GM23248 (cell line): ENCODE data around the gene HDAC9. TPM values are rescaled to one million over a fixed set of nuclear protein-coding genes. Genes with fewer than 3 reads are reported as not detected.

Experiments used
- DNase-seq: peaks from one replicate; pipeline ENCODE4 v3.0.0-alpha.2; 2015
- H2AFZ ChIP-seq: fragments of 200-600 bp; sonication (generic); 2 replicates; pipeline ENCODE4 v1.6.1; 2016; ENCODE audit warnings: antibody characterized with exemption
- H3F3A ChIP-seq: fragments of 200-600 bp; sonication (generic); 2 replicates; pipeline ENCODE4 v1.6.1; 2016; ENCODE audit warnings: mild to moderate bottlenecking, antibody characterized with exemption, mixed run types; ENCODE audit not compliant: insufficient read depth
- H3K27ac ChIP-seq: fragments of 200-600 bp; sonication (generic); 2 replicates; pipeline ENCODE4 v1.5.1; 2016; ENCODE audit warnings: mild to moderate bottlenecking
- H3K27me3 ChIP-seq: fragments of 200-600 bp; sonication (generic); replicated peaks from 2 replicates; pipeline ENCODE4 v1.6.1; 2016; ENCODE audit warnings: mild to moderate bottlenecking; ENCODE audit not compliant: insufficient read depth
- H3K36me3 ChIP-seq: fragments of 200-600 bp; sonication (generic); 2 replicates; pipeline ENCODE4 v1.6.1; 2016; ENCODE audit warnings: low read depth, mild to moderate bottlenecking
- H3K4me1 ChIP-seq: fragments of 200-600 bp; sonication (generic); 2 replicates; pipeline ENCODE4 v1.6.1; 2016; ENCODE audit warnings: mild to moderate bottlenecking; ENCODE audit not compliant: insufficient read depth
- H3K4me2 ChIP-seq: fragments of 200-600 bp; sonication (generic); one replicate; pipeline ENCODE4 v1.6.1; 2016; ENCODE audit warnings: mild to moderate bottlenecking; ENCODE audit not compliant: unreplicated experiment
- H3K4me3 ChIP-seq: fragments of 200-600 bp; sonication (generic); 2 replicates; pipeline ENCODE4 v1.5.1; 2016; ENCODE audit warnings: mild to moderate bottlenecking
- H3K79me2 ChIP-seq: fragments of 200-600 bp; sonication (generic); 2 replicates; pipeline ENCODE4 v1.6.1; 2016; ENCODE audit warnings: mild to moderate bottlenecking; ENCODE audit not compliant: insufficient read depth
- H3K9ac ChIP-seq: fragments of 200-600 bp; sonication (generic); 2 replicates; pipeline ENCODE4 v1.6.1; 2016; ENCODE audit warnings: mild to moderate bottlenecking
- H3K9me2 ChIP-seq: fragments of 200-600 bp; sonication (generic); 2 replicates; pipeline ENCODE4 v1.6.1; 2016; ENCODE audit warnings: mixed run types, mild to moderate bottlenecking, moderate library complexity; ENCODE audit not compliant: insufficient read depth
- H3K9me3 ChIP-seq: fragments of 200-600 bp; sonication (generic); one replicate; pipeline ENCODE4 v1.6.1; 2017; ENCODE audit warnings: low read depth
- H4K20me1 ChIP-seq: fragments of 200-600 bp; sonication (generic); 2 replicates; pipeline ENCODE4 v1.6.0; 2016; ENCODE audit not compliant: insufficient read depth
- EZH2 ChIP-seq: fragments of 200-600 bp; sonication (generic); IDR thresholded peaks from 2 replicates; pipeline ENCODE4 v1.6.1; 2018; ENCODE audit warnings: antibody characterized with exemption, mild to moderate bottlenecking; ENCODE audit not compliant: insufficient read depth, poor library complexity, severe bottlenecking
- EZH2phosphoT487 ChIP-seq: fragments of 200-600 bp; sonication (generic); IDR thresholded peaks from 2 replicates; pipeline ENCODE4 v1.6.1; 2018; ENCODE audit warnings: antibody characterized with exemption, moderate library complexity, mild to moderate bottlenecking, low read depth; ENCODE audit not compliant: insufficient read depth
- WGBS, 2 experiments: methylation state at CpG; one replicate each; pipeline ENCODE4 v1.1.6; 2015 to 2017; ENCODE audit warnings: low lambda C conversion rate in 2 of 2, low coverage in 1 of 2; ENCODE audit errors: missing lambda C conversion rate in 2 of 2; 5-methylcytosine and 5-hydroxymethylcytosine counted together
- in situ Hi-C: fragments of 300-500 bp; cut with MboI; formaldehyde crosslinking; loops from 2 replicates; pipeline ENCODE4 v1.15.0; 2020
- polyA plus RNA-seq: library from polyadenylated mRNA; unstranded; fragments of >200 nt; fragmentation: Nextera tagmentation; extraction: Ambion mirVana; gene quantifications from 2 replicates; pipeline ENCODE4 v1.2.1, GENCODE V29; 2016
- total RNA-seq: library from RNA; depleted of rRNA; stranded (reverse); fragments of >200 nt; shearing (Covaris generic); gene quantifications from 2 replicates; pipeline ENCODE4 v1.2.3, GENCODE V29; 2014

HDAC9 gene
- total and polyA plus RNA-seq, 2 experiments from 2014 or later: 1.6 to 2.1 TPM

DNA sequence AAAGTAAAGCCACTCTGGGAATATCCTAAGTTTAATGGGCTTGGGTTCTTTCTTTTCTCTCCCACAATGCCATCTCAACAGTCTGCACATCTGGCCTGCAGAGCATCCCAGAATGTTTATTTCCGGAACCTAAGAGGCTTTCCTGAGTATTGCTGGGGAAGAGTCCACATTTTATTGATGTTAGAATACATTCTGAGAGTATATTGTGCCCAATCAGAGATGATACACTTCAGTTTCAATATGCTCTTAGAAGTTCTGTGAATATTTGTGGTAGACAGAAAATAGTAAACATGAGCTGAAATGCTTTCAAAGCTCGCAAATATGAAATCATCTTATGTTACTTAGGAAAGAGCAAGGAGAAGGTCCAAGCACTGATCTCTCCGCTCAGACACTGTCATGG is 421.3 kb downstream of the HDAC9 start:
- H3K9me2 ChIP-seq: no peaks in the 10 kb centered on the region
- 49 to 50% methylated on average over 3 of the region's 3 CpGs for WGBS, 2 experiments

DNA sequence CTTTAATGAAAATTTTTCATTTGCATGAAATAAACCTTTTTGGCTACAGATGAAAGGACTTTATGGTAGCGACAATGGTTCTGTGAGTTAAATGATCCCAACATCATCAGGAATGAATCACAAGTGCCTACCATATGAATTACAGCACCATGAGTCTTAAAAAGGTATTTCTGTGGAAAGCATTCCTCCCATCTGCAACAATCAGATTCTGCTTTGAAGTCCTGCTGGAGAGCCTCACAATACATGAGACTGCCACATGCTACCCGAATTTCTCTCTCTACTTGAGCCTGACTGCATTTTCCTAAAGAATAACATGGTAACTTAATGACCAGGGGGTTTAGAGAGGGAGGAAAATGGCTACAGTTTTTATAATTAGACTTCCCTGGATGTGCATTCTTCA is 431.6 kb downstream of the HDAC9 start:
- H3F3A ChIP-seq: peaks cover 9% of the 10 kb centered on the region; the same call in 1 of the 2 replicates
- H3K4me3 ChIP-seq: no peak overlapping the region
- TF ChIP-seq EZH2: no peak
- TF ChIP-seq EZH2phosphoT487: no peak
- H3K4me2 ChIP-seq: no peak overlapping the region
- H3K9me3 ChIP-seq: no peaks in the 10 kb centered on the region
- H2AFZ ChIP-seq: no peak overlapping the region
- H4K20me1 ChIP-seq: no peaks in the 10 kb centered on the region
- no peak overlapping the region for H3K9ac ChIP-seq
- no peak overlapping the region for H3K27ac ChIP-seq
- peaks cover 8% of the 10 kb centered on the region; the same call in 1 of the 2 replicates for H3K4me1 ChIP-seq
- H3K36me3 ChIP-seq: no peaks in the 10 kb centered on the region
- peak; percentile 60 for DNase-seq
- in situ Hi-C loops: no loop called here
- H3K79me2 ChIP-seq: no peaks in the 10 kb centered on the region
- H3K9me2 ChIP-seq: no peaks in the 10 kb centered on the region
- 25 to 31% methylated on average over 2 of the region's 2 CpGs for WGBS, 2 experiments
- H3K27me3 ChIP-seq: no peaks in the 10 kb centered on the region

More for the DNA sequence above, 421.3 kb downstream of the HDAC9 start:
- Histone ChIP-seq H2AFZ (0 out of 2 replicates have a peak overlapping the region, but pooled peaks have one; percentile 23), H3K27me3 (no peaks in the 10 kb centered on the region), H3K79me2 (no peaks in the 10 kb centered on the region), H3K4me1 (no peaks in the 10 kb centered on the region), H3K9ac (no peak overlapping the region), H3K4me3 (no peak overlapping the region), H4K20me1 (no peaks in the 10 kb centered on the region), H3F3A (no peaks in the 10 kb centered on the region), H3K9me3 (no peaks in the 10 kb centered on the region), H3K4me2 (no peak overlapping the region), H3K36me3 (no peaks in the 10 kb centered on the region), H3K27ac (no peak overlapping the region)
- TF ChIP-seq EZH2phosphoT487 (no peak), EZH2 (no peak)
- in situ Hi-C loops: no loop called here
- no peak for DNase-seq

DNA sequence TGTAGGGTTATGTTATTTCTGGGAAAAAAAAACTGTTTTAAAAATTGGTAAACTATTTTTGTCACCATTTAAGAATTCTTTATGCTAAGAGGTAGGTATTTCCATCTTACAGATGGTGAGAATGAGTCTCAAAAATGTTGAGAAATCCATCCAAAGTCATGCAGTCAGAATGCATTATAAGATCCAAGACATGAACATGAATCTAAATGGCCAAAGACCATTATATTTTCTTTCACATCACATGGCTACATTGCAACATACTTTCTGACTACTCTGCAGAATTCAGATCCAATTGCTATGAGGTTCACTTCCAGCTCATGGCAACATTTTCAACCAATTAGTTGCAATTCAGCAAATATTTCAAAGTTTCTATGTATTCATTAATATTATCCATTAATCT is 440.7 kb downstream of the HDAC9 start:
- no peaks in the 10 kb centered on the region for H3K9me3 ChIP-seq
- no peak overlapping the region for H3K4me3 ChIP-seq
- no peaks in the 10 kb centered on the region for H4K20me1 ChIP-seq
- TF ChIP-seq EZH2phosphoT487: no peak
- TF ChIP-seq EZH2: no peak
- no peaks in the 10 kb centered on the region for H3K79me2 ChIP-seq
- peak; percentile 58 for DNase-seq
- H3K27me3 ChIP-seq: no peaks in the 10 kb centered on the region
- no peaks in the 10 kb centered on the region for H3K36me3 ChIP-seq
- H3F3A ChIP-seq: no peaks in the 10 kb centered on the region
- H3K4me1 ChIP-seq: 0 out of 2 replicates have a peak, but pooled peaks cover 8% of the 10 kb centered on the region
- no peak overlapping the region for H2AFZ ChIP-seq
- H3K27ac ChIP-seq: no peak overlapping the region
- H3K9ac ChIP-seq: no peak overlapping the region
- in situ Hi-C loops: no loop called here
- no peak overlapping the region for H3K4me2 ChIP-seq
- no peaks in the 10 kb centered on the region for H3K9me2 ChIP-seq

DNA sequence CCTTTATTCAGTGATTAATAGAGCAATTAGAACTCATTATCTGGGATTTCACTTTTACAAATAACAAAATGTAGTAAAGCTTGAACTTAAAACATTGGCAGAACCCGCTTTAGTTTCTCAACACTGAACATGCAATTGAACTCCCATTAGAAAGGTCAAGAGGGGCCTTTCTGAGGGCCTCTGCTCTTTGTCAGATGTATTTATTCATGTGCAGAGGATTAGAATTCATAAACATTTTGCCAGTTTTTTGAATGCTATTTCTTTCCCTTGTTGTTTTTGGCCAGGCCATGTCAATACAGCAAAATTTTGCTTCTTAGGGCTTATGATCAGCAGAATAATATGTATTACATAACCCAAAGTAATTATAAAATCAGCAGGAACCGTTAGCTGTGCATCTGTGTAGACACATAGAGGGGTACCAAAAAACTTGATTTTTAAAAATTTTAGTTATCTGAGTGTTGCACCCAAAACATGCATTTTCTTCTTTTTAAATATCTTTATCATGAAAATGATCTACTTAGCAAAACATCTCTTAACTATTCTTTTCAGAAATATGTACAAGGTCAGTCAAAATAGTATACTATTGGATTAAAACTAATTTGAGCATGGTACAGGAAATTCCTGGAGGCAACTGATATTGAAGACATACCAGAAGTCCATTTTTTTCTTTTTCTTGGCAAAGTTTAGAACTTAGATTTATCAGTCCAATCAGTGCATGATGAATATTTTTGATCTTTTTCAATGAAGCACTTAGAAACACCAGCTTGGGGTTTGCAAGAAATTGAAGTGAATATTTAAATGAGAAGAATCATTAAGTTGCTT is 444.4 kb downstream of the HDAC9 start:
- H3K27ac ChIP-seq: no peak overlapping the region
- no peaks in the 10 kb centered on the region for H3K36me3 ChIP-seq
- no peak overlapping the region for H3K9ac ChIP-seq
- no peaks in the 10 kb centered on the region for H3K27me3 ChIP-seq
- TF ChIP-seq EZH2 (no peak), EZH2phosphoT487 (no peak)
- DNase-seq: no peak
- H3K79me2 ChIP-seq: no peaks in the 10 kb centered on the region
- no peaks in the 10 kb centered on the region for H3F3A ChIP-seq
- WGBS, 2 experiments: 76 to 82% methylated on average over 2 of the region's 2 CpGs
- in situ Hi-C loops: no loop called here
- H3K4me2 ChIP-seq: no peak overlapping the region
- H3K9me2 ChIP-seq: no peaks in the 10 kb centered on the region
- no peak overlapping the region for H3K4me3 ChIP-seq
- no peaks in the 10 kb centered on the region for H4K20me1 ChIP-seq
- H3K4me1 ChIP-seq: 0 out of 2 replicates have a peak, but pooled peaks cover 8% of the 10 kb centered on the region
- peaks cover 4% of the 10 kb centered on the region for H3K9me3 ChIP-seq
- H2AFZ ChIP-seq: no peak overlapping the region
